ENCODE measurements around the gene NOSIP.

The NOSIP gene

GRCh38 chr19:49556412-49557398 is 23.7 kb downstream of the NOSIP start:
- Mint-ChIP-seq H3K4me1 (ENCODE audit: low read depth in 2 of 2) (peaks cover 59 to 65% of the 10 kb centered on the region in 2 donors), H3K27me3 (no peaks in the 10 kb centered on the region), H3K27ac (peak overlapping the region in 1 of 2 donors; percentile 86), H3K9me3 (peaks cover 0 to 6% of the 10 kb centered on the region in 2 donors), H3K36me3 (ENCODE audit: insufficient read depth) (peaks cover 36% of the 10 kb centered on the region), H3K4me3 (peak overlapping the region; percentile 51 to 91)
- peak in 2 of 3 experiments; percentile 54 to 56 for DNase-seq
- ATAC-seq (replicated peaks): peak; percentile 62

- DNase-seq (peak in 2 of 3 experiments; percentile 73 to 78), ATAC-seq (replicated peaks) (peak; percentile 41)
- H3K9me3 Mint-ChIP-seq: peaks cover 0 to 6% of the 10 kb centered on the region in 2 donors
- no peaks in the 10 kb centered on the region for H3K27me3 Mint-ChIP-seq
- peak overlapping the region; percentile 86 to 92 for H3K27ac Mint-ChIP-seq
- H3K4me1 Mint-ChIP-seq (ENCODE audit: low read depth in 2 of 2): peaks cover 59 to 60% of the 10 kb centered on the region in 2 donors
- H3K36me3 Mint-ChIP-seq (ENCODE audit: insufficient read depth): peaks cover 38% of the 10 kb centered on the region
- peak overlapping the region; percentile 27 to 91 for H3K4me3 Mint-ChIP-seq
Observed at GRCh38 chr19:49555600-49556411, 24.6 kb downstream of the NOSIP start.

DNA sequence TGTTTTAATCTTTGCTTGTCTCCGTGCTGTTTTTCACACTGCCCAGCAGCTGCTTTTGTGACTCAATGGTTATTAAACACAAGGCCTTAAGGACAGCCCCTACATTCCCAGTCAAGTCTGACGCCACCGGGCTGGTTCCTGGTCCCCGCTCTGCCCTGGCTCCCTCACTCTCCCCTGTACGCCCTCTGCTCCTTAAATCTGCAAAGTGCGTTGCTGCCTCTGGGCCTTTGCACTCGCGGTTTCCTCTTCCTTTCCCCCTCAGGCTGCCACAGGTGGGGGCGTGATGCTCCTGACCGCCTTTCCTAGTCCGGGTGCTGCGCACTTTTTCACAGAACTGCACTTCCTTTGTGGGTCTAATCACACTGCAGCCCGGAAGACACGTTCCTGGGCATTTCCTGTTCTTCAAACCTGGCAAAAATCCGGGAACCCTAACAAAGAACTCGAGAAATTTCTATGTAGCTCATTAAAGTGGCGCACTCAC is 25.6 kb downstream of the NOSIP start:
- Mint-ChIP-seq H3K4me1 (ENCODE audit: low read depth in 2 of 2) (peaks cover 49% of the 10 kb centered on the region in 2 donors), H3K9me3 (peaks cover 0 to 6% of the 10 kb centered on the region in 2 donors), H3K36me3 (ENCODE audit: insufficient read depth) (peaks cover 38% of the 10 kb centered on the region), H3K27ac (peak overlapping the region; percentile 86 to 92), H3K4me3 (peak overlapping the region; percentile 76 to 83), H3K27me3 (no peaks in the 10 kb centered on the region)
- no peak for DNase-seq
- ATAC-seq (replicated peaks): peak; percentile 3

GRCh38 chr19:49553451-49554271 is 26.7 kb downstream of the NOSIP start:
- Mint-ChIP-seq H3K9me3 (peaks cover 0 to 6% of the 10 kb centered on the region in 2 donors), H3K27ac (peak overlapping the region; percentile 86 to 92), H3K4me3 (peak overlapping the region; percentile 35 to 83), H3K4me1 (ENCODE audit: low read depth in 2 of 2) (peaks cover 40 to 41% of the 10 kb centered on the region in 2 donors), H3K27me3 (no peaks in the 10 kb centered on the region), H3K36me3 (ENCODE audit: insufficient read depth) (peaks cover 36% of the 10 kb centered on the region)
- DNase-seq: no peak
- ATAC-seq (replicated peaks): no peak

DNA sequence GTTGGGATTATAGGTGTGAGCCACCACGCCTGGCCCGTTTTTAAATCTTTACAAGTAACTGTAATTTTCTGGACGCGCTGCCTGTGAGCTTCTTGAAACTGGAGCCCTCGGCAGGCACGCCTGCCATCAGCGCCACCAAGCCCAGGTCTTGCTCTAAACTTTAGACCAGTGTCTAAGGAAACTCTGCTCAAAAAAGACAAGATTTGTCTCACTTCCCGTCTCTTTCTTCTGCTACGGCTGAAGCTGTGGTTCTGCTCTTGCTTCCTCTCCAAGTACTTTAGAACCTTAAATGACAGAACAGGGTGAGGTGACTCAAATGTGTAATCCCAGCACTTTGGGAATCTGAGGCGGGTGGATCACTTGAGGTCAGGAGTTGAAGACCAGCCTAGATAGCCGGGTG is 27.6 kb downstream of the NOSIP start:
- ATAC-seq (replicated peaks) (no peak), DNase-seq (no peak)
- peaks cover 0 to 6% of the 10 kb centered on the region in 2 donors for H3K9me3 Mint-ChIP-seq
- no peaks in the 10 kb centered on the region for H3K27me3 Mint-ChIP-seq
- H3K4me1 Mint-ChIP-seq (ENCODE audit: low read depth in 2 of 2): peaks cover 36 to 38% of the 10 kb centered on the region in 2 donors
- H3K4me3 Mint-ChIP-seq: peak overlapping the region; percentile 67 to 73
- peaks cover 28% of the 10 kb centered on the region for H3K36me3 Mint-ChIP-seq (ENCODE audit: insufficient read depth)
- H3K27ac Mint-ChIP-seq: peak overlapping the region; percentile 87 to 92

DNA sequence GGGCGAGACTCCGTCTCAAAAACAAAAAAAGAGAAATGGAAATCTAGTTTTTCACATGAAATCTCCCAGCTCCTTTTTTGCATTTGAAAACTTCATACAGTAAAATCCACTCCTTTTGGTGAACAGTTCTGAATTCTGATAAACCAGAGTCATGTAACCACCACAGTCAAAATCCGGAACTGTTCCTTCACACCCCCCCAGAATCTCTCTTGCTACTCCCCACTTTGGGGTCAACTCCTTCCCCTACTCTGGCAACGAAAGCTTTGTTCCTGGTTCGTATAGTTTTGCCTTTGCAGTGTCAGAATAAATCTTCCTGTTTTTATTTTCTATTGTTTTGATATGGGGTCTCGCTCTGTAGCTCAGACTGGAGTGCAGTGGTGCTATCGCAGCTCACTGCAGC is 28.8 kb downstream of the NOSIP start:
- Mint-ChIP-seq H3K4me3 (no peak overlapping the region), H3K9me3 (peaks cover 0 to 6% of the 10 kb centered on the region in 2 donors), H3K27ac (no peak overlapping the region), H3K27me3 (no peaks in the 10 kb centered on the region), H3K4me1 (ENCODE audit: low read depth in 2 of 2) (peaks cover 36% of the 10 kb centered on the region in 2 donors), H3K36me3 (ENCODE audit: insufficient read depth) (peaks cover 18% of the 10 kb centered on the region)
- DNase-seq (no peak), ATAC-seq (replicated peaks) (no peak)

- H3K9me3 Mint-ChIP-seq: no peaks in the 10 kb centered on the region
- no peak overlapping the region for H3K4me3 Mint-ChIP-seq
- H3K36me3 Mint-ChIP-seq (ENCODE audit: insufficient read depth): peaks cover 4% of the 10 kb centered on the region
- H3K27me3 Mint-ChIP-seq: no peaks in the 10 kb centered on the region
- no peak overlapping the region for H3K27ac Mint-ChIP-seq
- ATAC-seq (replicated peaks) (no peak), DNase-seq (no peak)
- peaks cover 19 to 26% of the 10 kb centered on the region in 2 donors for H3K4me1 Mint-ChIP-seq (ENCODE audit: low read depth in 2 of 2)
Observed at GRCh38 chr19:49549045-49549444, 31.3 kb downstream of the NOSIP start.

DNA sequence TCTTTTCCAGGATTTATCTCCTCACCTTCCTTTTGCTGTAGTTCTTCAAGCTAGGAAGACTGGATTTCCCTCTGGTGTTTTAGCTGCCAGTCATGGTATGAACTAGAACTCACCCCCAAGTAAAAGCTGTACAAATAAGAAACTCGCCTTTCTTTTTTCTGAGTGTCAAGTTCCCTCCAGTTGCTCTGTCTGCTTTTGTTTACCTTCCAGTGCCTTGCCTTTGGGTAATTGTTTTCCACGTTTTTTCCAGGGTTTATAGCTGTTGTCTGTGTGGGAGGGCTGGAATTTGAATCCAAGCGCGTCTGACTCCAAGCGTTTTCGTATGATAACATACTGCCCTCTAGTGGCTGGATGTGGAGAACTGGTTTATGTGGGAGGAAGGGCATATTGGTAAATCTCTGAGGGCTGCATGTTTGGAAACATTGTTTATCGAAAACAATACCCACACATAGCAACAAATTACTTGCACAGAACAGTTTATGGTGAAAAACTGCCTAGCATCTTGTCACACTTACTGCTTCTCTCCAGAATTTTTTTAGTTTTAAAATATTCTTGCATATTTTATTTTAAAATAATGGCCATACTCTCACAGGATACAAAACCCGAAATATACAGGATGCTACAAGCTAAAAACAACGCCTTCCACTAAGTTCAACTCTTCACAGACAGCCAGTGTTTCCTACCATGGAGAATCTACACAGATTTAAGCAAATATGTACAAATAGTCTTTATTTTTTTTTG is 33.4 kb downstream of the NOSIP start:
- Mint-ChIP-seq H3K27me3 (peaks cover 0 to 8% of the 10 kb centered on the region in 2 donors), H3K4me3 (peak overlapping the region; percentile 24 to 69), H3K27ac (no peak overlapping the region), H3K36me3 (ENCODE audit: insufficient read depth) (peaks cover 4% of the 10 kb centered on the region), H3K4me1 (ENCODE audit: low read depth in 2 of 2) (peaks cover 4 to 12% of the 10 kb centered on the region in 2 donors), H3K9me3 (no peaks in the 10 kb centered on the region)
- ATAC-seq (replicated peaks): peak; percentile 92
- DNase-seq: peak; percentile 71 to 73 (median 72)

DNA sequence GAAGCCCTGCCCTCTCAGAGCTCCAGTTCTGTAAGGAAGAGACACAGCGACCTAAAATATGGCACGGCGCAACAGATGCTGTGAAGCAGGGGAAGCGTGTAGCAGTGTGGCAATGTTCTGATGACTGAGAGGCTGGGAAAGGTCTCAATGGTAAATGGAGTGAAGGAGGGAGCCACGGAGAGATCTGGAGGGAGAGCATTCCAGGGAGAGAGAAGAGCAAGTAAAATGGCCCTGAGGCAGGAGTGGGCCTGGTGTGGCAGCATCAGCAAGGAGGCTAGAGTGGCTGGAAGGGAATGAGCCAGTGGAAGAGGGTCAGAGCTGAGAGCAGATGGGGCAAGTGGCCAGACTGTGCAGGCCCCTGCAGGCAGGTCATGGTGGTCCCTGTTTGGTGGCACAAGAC is 36.2 kb downstream of the NOSIP start:
- DNase-seq (no peak), ATAC-seq (replicated peaks) (no peak)
- no peak overlapping the region for H3K27ac Mint-ChIP-seq
- H3K4me3 Mint-ChIP-seq: no peak overlapping the region
- no peaks in the 10 kb centered on the region for H3K9me3 Mint-ChIP-seq
- H3K36me3 Mint-ChIP-seq (ENCODE audit: insufficient read depth): no peaks in the 10 kb centered on the region
- H3K4me1 Mint-ChIP-seq (ENCODE audit: low read depth in 2 of 2): peaks cover 4 to 8% of the 10 kb centered on the region in 2 donors
- H3K27me3 Mint-ChIP-seq: peaks cover 0 to 8% of the 10 kb centered on the region in 2 donors

GRCh38 chr19:49543032-49543431 is 37.3 kb downstream of the NOSIP start:
- Mint-ChIP-seq H3K27me3 (peaks cover 0 to 8% of the 10 kb centered on the region in 2 donors), H3K4me3 (no peak overlapping the region), H3K36me3 (ENCODE audit: insufficient read depth) (no peaks in the 10 kb centered on the region), H3K9me3 (no peaks in the 10 kb centered on the region), H3K27ac (no peak overlapping the region), H3K4me1 (ENCODE audit: low read depth in 2 of 2) (peaks cover 4 to 8% of the 10 kb centered on the region in 2 donors)
- ATAC-seq (replicated peaks): no peak
- DNase-seq: no peak

DNA sequence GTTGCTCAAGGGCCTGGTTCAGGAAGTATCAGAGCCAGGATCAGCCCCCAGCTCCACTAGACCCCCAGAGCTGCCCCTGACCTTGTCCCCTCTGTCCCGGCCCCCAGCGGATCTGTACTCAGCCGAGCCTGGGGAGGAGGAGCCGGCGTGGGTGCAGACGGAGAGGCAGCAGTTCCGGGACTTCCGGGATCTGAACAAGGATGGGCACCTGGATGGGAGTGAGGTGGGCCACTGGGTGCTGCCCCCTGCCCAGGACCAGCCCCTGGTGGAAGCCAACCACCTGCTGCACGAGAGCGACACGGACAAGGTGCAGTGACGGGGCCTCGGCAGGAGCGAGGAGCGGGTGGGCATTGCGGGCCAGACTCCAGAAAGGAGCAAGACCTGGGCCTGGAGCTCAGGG is 37.9 kb downstream of the NOSIP start:
- Mint-ChIP-seq H3K27me3 (peaks cover 0 to 8% of the 10 kb centered on the region in 2 donors), H3K4me3 (no peak overlapping the region), H3K9me3 (no peaks in the 10 kb centered on the region), H3K27ac (no peak overlapping the region), H3K4me1 (ENCODE audit: low read depth in 2 of 2) (peaks cover 4 to 8% of the 10 kb centered on the region in 2 donors), H3K36me3 (ENCODE audit: insufficient read depth) (no peaks in the 10 kb centered on the region)
- ATAC-seq (replicated peaks) (no peak), DNase-seq (no peak)

- ATAC-seq (replicated peaks): no peak
- DNase-seq: no peak
- Mint-ChIP-seq H3K27ac (no peak overlapping the region), H3K4me3 (no peak overlapping the region), H3K36me3 (ENCODE audit: insufficient read depth) (no peaks in the 10 kb centered on the region), H3K9me3 (no peaks in the 10 kb centered on the region), H3K4me1 (ENCODE audit: low read depth in 2 of 2) (peaks cover 3 to 7% of the 10 kb centered on the region in 2 donors), H3K27me3 (peaks cover 0 to 8% of the 10 kb centered on the region in 2 donors)
Observed at GRCh38 chr19:49541914-49542313, 38.4 kb downstream of the NOSIP start.

All from effector memory CD8-positive, alpha-beta T cell (primary cell).